ENCODE results near the gene BORCS5. TPM values are rescaled to one million over a fixed set of nuclear protein-coding genes. Genes with fewer than 3 reads are reported as not detected.

The BORCS5 gene
- total and polyA plus RNA-seq, 3 donors from 2014 or later: 20.3 to 46.3 (median 22.8) TPM

DNA sequence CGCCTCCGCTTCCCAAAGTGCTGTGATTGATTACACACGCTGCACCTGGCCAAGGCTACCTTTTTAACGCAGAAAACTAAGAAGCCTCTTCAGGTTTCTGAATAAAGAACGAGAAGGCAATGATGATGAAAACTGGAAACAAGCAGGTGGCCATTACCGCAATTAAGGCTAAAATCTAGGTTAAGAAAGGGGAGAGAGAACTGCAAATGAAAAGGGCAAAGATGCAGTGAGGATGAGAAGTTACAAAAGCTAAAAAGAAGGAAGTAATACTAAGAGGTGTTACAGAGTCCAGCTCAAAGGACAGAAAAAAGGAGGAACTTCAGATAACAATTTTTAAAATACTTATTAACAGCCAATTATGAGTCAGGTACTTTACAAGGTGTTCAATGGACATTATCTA lies 126.1 kb downstream of the BORCS5 start:
- no peak overlapping the region for H3K4me3 ChIP-seq
- 91 to 92% methylated on average over 6 of the region's 6 CpGs for whole genome bisulfite sequencing, 2 donors
- no peak for DNase-seq
- no peaks in the 10 kb centered on the region for H3K36me3 ChIP-seq (ENCODE audit: low read depth, missing control alignments)
- H3K27me3 ChIP-seq: no peaks in the 10 kb centered on the region
- intact Hi-C loops (cut with DNase I; ENCODE audit: low total_unique reads): no loop called here
- H3K27ac ChIP-seq: no peak overlapping the region
- no peaks in the 10 kb centered on the region for H3K9me3 ChIP-seq
- no peak for TF ChIP-seq POLR2A (IDR thresholded peaks at IDR 0.05)
- TF ChIP-seq, protein P1, sequence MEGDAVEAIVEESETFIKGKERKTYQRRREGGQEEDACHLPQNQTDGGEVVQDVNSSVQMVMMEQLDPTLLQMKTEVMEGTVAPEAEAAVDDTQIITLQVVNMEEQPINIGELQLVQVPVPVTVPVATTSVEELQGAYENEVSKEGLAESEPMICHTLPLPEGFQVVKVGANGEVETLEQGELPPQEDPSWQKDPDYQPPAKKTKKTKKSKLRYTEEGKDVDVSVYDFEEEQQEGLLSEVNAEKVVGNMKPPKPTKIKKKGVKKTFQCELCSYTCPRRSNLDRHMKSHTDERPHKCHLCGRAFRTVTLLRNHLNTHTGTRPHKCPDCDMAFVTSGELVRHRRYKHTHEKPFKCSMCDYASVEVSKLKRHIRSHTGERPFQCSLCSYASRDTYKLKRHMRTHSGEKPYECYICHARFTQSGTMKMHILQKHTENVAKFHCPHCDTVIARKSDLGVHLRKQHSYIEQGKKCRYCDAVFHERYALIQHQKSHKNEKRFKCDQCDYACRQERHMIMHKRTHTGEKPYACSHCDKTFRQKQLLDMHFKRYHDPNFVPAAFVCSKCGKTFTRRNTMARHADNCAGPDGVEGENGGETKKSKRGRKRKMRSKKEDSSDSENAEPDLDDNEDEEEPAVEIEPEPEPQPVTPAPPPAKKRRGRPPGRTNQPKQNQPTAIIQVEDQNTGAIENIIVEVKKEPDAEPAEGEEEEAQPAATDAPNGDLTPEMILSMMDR (IDR thresholded peaks at IDR 0.05): no peak
- H3K4me1 ChIP-seq: no peaks in the 10 kb centered on the region

DNA sequence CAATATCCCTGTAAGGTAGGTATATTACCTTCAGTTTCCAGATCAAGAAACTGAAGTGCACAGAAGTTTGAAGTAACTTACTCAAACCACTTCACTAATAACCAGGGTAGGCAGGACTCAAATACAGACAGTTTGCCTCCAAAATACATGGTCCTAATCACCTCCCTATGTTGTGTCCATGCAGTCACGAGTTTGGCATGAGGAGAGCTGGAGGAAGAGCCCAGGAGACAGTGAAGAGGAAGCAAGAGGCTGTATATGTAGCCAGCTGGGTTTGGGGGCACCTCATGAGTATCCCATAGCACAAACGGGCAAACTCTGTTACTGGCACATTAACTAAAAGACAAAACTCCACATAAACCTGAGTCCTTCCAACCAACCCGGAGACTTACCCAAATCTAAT lies 126.6 kb downstream of the BORCS5 start:
- no peak overlapping the region for H3K4me3 ChIP-seq
- no peaks in the 10 kb centered on the region for H3K9me3 ChIP-seq
- TF ChIP-seq POLR2A (IDR thresholded peaks at IDR 0.05): no peak
- TF ChIP-seq, protein P1 (IDR thresholded peaks at IDR 0.05): no peak
- H3K27me3 ChIP-seq: no peaks in the 10 kb centered on the region
- 76 to 82% methylated on average over 3 of the region's 3 CpGs for WGBS, 2 donors
- no peaks in the 10 kb centered on the region for H3K36me3 ChIP-seq (ENCODE audit: low read depth, missing control alignments)
- no peaks in the 10 kb centered on the region for H3K4me1 ChIP-seq
- no peak for DNase-seq
- intact Hi-C loops (cut with DNase I; ENCODE audit: low total_unique reads): no loop called here
- H3K27ac ChIP-seq: no peak overlapping the region

DNA sequence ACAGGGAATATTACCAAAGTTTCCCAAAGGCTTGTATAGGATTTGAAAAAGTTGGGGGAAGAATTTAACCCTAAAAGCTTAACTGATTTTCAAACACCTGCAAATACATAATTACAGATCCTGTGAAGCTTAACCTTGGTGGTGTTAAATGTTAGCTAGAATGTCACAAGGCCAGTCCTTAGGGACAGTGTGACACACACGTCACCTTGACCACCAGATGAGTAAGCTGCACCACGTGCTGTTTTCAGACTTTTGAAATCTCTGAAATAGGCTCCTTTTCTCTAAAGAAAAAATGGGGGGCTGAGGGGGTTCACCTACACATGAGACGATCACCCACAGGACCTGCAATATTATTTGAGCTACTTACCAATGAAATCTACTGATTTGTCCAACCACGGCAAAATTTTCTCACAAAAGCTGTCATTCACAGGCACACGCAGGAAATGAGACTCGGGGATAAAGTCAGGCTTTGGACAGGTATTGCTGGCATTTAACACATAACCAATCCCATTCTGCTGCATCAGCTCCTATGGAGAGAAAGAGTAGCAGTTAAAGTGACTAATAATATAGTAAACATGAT lies 129.9 kb downstream of the BORCS5 start:
- Histone ChIP-seq H3K4me1 (no peaks in the 10 kb centered on the region), H3K27ac (no peak overlapping the region), H3K27me3 (no peaks in the 10 kb centered on the region), H3K4me3 (no peak overlapping the region), H3K9me3 (no peaks in the 10 kb centered on the region), H3K36me3 (ENCODE audit: low read depth, missing control alignments) (no peaks in the 10 kb centered on the region)
- intact Hi-C loops (cut with DNase I; ENCODE audit: low total_unique reads): no loop called here
- DNase-seq: no peak
- no peak for TF ChIP-seq POLR2A (IDR thresholded peaks at IDR 0.05)
- TF ChIP-seq, protein P1 (IDR thresholded peaks at IDR 0.05): no peak
- 86 to 87% methylated on average over 6 of the region's 6 CpGs for WGBS, 2 donors

DNA sequence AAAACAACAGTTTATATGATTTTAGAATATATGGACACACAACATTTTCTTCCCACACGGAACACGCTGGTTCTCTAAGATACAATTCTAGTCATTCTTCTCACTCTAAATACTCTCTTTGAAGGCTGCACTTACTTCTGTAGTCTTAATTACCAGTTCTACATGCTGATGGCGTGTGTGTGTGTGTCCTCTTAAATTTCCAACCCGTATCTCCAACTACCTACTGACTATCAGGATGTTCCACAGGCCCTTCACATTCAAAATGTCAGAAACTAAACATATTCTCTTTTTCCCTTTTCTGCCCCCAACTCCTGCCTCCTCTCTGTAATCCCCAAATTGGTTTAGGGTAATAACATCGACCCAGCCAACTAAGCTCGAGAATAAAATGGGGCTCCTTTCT lies 130.6 kb downstream of the BORCS5 start:
- no peaks in the 10 kb centered on the region for H3K4me1 ChIP-seq
- no peaks in the 10 kb centered on the region for H3K36me3 ChIP-seq (ENCODE audit: low read depth, missing control alignments)
- TF ChIP-seq, protein P1 (IDR thresholded peaks at IDR 0.05): no peak
- TF ChIP-seq POLR2A (IDR thresholded peaks at IDR 0.05): no peak
- intact Hi-C loops (cut with DNase I; ENCODE audit: low total_unique reads): no loop called here
- no peaks in the 10 kb centered on the region for H3K9me3 ChIP-seq
- H3K27me3 ChIP-seq: no peaks in the 10 kb centered on the region
- 87 to 97% methylated on average over 6 of the region's 6 CpGs for WGBS, 2 donors
- H3K27ac ChIP-seq: no peak overlapping the region
- DNase-seq: no peak
- H3K4me3 ChIP-seq: no peak overlapping the region

DNA sequence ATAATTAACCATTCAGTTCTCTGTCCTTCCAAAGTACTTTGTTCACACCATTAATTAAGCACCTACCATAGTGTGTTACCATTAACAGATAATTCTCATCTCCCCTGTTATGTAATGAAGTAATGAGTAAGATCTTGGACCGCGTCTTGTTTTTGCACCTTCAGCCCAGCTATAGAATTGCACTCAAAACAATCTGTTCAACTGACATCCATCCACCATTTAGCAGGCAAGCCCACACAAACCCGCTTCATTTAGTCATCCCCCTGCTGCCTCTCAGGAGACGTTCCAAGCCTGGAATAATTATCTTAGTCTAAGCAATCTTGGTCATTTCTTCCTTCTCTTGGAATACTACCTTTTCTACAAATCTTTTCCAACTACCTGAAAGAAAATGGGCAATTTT lies 131.4 kb downstream of the BORCS5 start:
- intact Hi-C loops (cut with DNase I; ENCODE audit: low total_unique reads): no loop called here
- no peaks in the 10 kb centered on the region for H3K36me3 ChIP-seq (ENCODE audit: low read depth, missing control alignments)
- DNase-seq: no peak
- TF ChIP-seq, protein P1 (IDR thresholded peaks at IDR 0.05): no peak
- TF ChIP-seq POLR2A (IDR thresholded peaks at IDR 0.05): no peak
- no peaks in the 10 kb centered on the region for H3K9me3 ChIP-seq
- 93 to 97% methylated on average over 4 of the region's 4 CpGs for WGBS, 2 donors
- no peak overlapping the region for H3K27ac ChIP-seq
- H3K4me1 ChIP-seq: no peaks in the 10 kb centered on the region
- no peak overlapping the region for H3K4me3 ChIP-seq
- no peaks in the 10 kb centered on the region for H3K27me3 ChIP-seq

All from testis (tissue), 3 donors.